GM12872 (cell line): ENCODE data around the gene NELL1.

Source experiments
- TF ChIP-seq, protein P1 (sequence below): IDR thresholded peaks from 3 replicates; pipeline ENCODE4 v1.5.1; 2011; ENCODE audit warnings: low read depth, mild to moderate bottlenecking, low read length, moderate library complexity; ENCODE audit not compliant: insufficient read depth

The NELL1 gene

GRCh38 chr11:21405422-21405821 lies 736.0 kb downstream of the NELL1 start:
- TF ChIP-seq, protein P1, sequence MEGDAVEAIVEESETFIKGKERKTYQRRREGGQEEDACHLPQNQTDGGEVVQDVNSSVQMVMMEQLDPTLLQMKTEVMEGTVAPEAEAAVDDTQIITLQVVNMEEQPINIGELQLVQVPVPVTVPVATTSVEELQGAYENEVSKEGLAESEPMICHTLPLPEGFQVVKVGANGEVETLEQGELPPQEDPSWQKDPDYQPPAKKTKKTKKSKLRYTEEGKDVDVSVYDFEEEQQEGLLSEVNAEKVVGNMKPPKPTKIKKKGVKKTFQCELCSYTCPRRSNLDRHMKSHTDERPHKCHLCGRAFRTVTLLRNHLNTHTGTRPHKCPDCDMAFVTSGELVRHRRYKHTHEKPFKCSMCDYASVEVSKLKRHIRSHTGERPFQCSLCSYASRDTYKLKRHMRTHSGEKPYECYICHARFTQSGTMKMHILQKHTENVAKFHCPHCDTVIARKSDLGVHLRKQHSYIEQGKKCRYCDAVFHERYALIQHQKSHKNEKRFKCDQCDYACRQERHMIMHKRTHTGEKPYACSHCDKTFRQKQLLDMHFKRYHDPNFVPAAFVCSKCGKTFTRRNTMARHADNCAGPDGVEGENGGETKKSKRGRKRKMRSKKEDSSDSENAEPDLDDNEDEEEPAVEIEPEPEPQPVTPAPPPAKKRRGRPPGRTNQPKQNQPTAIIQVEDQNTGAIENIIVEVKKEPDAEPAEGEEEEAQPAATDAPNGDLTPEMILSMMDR = no peak

- TF ChIP-seq, protein P1 = no peak
Observed at GRCh38 chr11:21410513-21410912, 741.1 kb downstream of the NELL1 start.

GRCh38 chr11:21411104-21411503 lies 741.7 kb downstream of the NELL1 start:
- TF ChIP-seq, protein P1 = no peak

DNA sequence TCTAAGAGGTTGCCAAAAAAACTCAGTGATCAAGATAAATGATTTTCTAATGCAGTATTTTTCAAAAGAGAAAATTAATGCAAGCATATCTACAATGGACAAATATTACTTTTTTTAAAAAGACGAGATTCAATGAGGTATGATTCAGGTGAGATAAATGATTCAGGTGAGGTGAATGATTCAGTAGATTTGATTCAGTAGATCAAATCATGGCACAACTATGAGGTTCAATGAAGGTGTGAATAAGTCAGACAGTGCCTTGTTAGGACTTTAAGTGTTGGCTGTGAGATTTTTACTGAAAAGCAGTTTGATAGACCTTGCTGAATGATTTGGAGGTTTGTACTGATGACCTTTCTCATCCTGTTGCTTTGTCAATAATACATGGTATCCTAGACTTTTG lies 742.2 kb downstream of the NELL1 start:
- TF ChIP-seq, protein P1 = no peak

GRCh38 chr11:21412652-21413383 lies 743.4 kb downstream of the NELL1 start:
- TF ChIP-seq, protein P1 = no peak

- TF ChIP-seq, protein P1 = no peak
Observed at GRCh38 chr11:21414953-21415352, 745.6 kb downstream of the NELL1 start.

GRCh38 chr11:21415606-21416005 lies 746.2 kb downstream of the NELL1 start:
- TF ChIP-seq, protein P1 = no peak
